Loucy (cell line): Measurements from ENCODE around the gene LDLRAD4.

Experiments used
- EZH2phosphoT487 ChIP-seq: fragments of 200-600 bp; IDR thresholded peaks from 2 replicates; pipeline ENCODE4 v1.6.1; 2018; ENCODE audit warnings: antibody characterized with exemption, mild to moderate bottlenecking, moderate library complexity, borderline replicate concordance
- TF ChIP-seq, protein P1 (sequence below): fragments of 200-600 bp; sonication (generic); conservative IDR thresholded peaks from 2 replicates; pipeline ENCODE4 v1.5.1; 2014; ENCODE audit warnings: mild to moderate bottlenecking, antibody characterized with exemption, low read length

DNA sequence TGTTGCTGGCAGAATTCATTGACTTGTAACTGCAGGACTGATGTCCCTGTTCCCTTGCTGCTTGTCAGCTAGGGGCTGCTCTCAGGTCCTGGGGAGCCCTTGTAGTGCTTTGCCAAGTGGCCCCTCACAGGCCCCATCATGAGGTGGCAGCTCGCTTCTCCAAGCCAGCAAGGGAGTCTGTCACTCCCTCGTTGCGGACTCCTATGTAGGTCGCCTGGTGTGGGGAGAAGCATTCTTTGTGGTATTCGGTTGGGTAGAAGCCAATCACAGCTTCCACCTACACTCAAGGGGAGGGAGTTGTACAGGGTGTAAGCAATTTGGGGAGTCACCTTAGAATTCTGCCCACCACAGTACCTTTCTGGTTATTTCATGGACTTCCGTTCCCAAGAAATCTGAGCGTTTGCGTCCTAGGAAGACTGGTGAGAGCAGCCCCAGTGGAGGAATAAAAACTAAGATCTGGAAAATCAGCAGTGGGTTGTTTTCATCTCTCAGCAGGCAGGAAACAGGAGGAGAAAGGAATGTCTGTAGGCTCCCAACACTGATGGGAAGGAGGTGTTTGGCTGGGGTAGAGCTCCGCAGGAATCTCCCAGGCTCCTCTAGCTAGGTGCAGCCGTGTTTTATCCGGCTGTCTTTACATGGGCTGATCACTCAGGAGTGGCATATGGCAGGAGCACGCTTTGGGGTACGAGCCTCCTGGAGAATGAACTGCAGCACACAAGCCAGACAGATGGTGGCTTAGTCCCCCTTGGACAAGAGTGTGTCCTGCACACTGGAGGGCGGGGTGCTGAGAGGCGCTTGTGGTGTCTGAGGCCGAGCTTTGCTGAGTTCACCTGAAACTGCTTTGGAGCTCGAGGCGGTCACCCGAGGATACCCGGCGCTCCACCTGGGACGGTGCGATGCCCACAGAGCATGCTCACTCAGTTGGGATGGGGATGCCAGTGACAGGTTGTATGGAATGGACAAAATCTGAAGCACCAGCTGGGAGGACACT, 58.3 kb downstream of the LDLRAD4 start:
- TF ChIP-seq, protein P1, sequence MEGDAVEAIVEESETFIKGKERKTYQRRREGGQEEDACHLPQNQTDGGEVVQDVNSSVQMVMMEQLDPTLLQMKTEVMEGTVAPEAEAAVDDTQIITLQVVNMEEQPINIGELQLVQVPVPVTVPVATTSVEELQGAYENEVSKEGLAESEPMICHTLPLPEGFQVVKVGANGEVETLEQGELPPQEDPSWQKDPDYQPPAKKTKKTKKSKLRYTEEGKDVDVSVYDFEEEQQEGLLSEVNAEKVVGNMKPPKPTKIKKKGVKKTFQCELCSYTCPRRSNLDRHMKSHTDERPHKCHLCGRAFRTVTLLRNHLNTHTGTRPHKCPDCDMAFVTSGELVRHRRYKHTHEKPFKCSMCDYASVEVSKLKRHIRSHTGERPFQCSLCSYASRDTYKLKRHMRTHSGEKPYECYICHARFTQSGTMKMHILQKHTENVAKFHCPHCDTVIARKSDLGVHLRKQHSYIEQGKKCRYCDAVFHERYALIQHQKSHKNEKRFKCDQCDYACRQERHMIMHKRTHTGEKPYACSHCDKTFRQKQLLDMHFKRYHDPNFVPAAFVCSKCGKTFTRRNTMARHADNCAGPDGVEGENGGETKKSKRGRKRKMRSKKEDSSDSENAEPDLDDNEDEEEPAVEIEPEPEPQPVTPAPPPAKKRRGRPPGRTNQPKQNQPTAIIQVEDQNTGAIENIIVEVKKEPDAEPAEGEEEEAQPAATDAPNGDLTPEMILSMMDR, result no peak
- TF ChIP-seq EZH2phosphoT487, result no peak
